ENCODE data around the gene KLHL28. TPM values are rescaled to one million over a fixed set of nuclear protein-coding genes. Genes with fewer than 3 reads are reported as not detected.
A peak's percentile ranks its signal among the peaks of the same experiment; 100 is the strongest.

The KLHL28 gene
- total RNA-seq, 5 donors from 2014 or later (not counting 1 experiment from before 2014, with no cell fraction given): 28.0 to 47.9 (median 35.0) TPM

GRCh38 chr14:44897845-44898151, 63.9 kb downstream of the KLHL28 start:
- no peaks in the 10 kb centered on the region for H3K27me3 ChIP-seq (replicated peaks in 1 of 2; ENCODE audit: control insufficient read depth in 2 of 2, extremely low read depth in 1 of 2, insufficient read depth in 2 of 2, low read length in 1 of 2)
- peaks cover 0 to 9% of the 10 kb centered on the region in 2 experiments for H3K4me1 ChIP-seq (ENCODE audit: control insufficient read depth in 1 of 2, extremely low read depth in 1 of 2, insufficient read depth in 2 of 2, low read length in 2 of 2)
- ATAC-seq (replicated peaks in 1 of 4) (no peak), DNase-seq (no peak)
- H3K27ac ChIP-seq (ENCODE audit: low read length): peak overlapping the region; percentile 84
- Mint-ChIP-seq H3K4me3 (peak overlapping the region; percentile 79 to 81 (median 80)), H3K27me3 (no peaks in the 10 kb centered on the region), H3K4me1 (peaks cover 13 to 36% (median 26%) of the 10 kb centered on the region in 3 donors), H3K9me3 (no peaks in the 10 kb centered on the region), H3K27ac (peak overlapping the region; percentile 66 to 85), H3K36me3 (peaks cover 3% of the 10 kb centered on the region)
- peak overlapping the region; percentile 71 to 76 for H3K4me3 ChIP-seq (ENCODE audit: control insufficient read depth in 1 of 2, extremely low read depth in 1 of 2, low read length in 1 of 2)
- H3K9me3 ChIP-seq: no peaks in the 10 kb centered on the region
- 29% methylated on average over 4 of the region's 13 CpGs for WGBS (ENCODE audit: insufficient coverage)
- ChIA-PET CTCF (interaction anchor here in 1 of 2 donors (1.4 to 2.1 kb wide), 2 partner anchors 64 to 355 kb away, joined by 9 read pairs; partner anchors contain the start of genes KLHL28, MIS18BP1 and TOGARAM1), POLR2A (interaction anchor here in 1 of 2 donors (0.6 to 2.3 kb wide), 2 partner anchors 64 to 155 kb away, joined by 3 to 17 read pairs; partner anchors contain the start of genes KLHL28 and TOGARAM1)
- H3K36me3 ChIP-seq (ENCODE audit: control insufficient read depth in 2 of 2, extremely low read depth in 1 of 2, insufficient read depth in 1 of 2, low read length in 1 of 2): no peaks in the 10 kb centered on the region

- H3K4me3 Mint-ChIP-seq: peak overlapping the region; percentile 80 to 93 (median 90)
- peak overlapping the region; percentile 93 to 94 for H3K27ac Mint-ChIP-seq
- no peaks in the 10 kb centered on the region for H3K9me3 Mint-ChIP-seq
Measured at GRCh38 chr14:44897041-44897844, 64.5 kb downstream of the KLHL28 start.

GRCh38 chr14:44896275-44897040, 65.3 kb downstream of the KLHL28 start:
- POLR2A ChIA-PET: interaction anchor here in 1 of 2 donors (0.6 to 2.3 kb wide), 4 partner anchors 62 to 356 kb away, joined by 6 to 17 read pairs (median 6); partner anchors contain the start of genes FANCM, KLHL28 and TOGARAM1
- Histone ChIP-seq H3K27ac (ENCODE audit: low read length) (peak overlapping the region; percentile 57), H3K36me3 (ENCODE audit: control insufficient read depth in 2 of 2, extremely low read depth in 1 of 2, insufficient read depth in 1 of 2, low read length in 1 of 2) (no peaks in the 10 kb centered on the region), H3K27me3 (replicated peaks in 1 of 2; ENCODE audit: control insufficient read depth in 2 of 2, extremely low read depth in 1 of 2, insufficient read depth in 2 of 2, low read length in 1 of 2) (no peaks in the 10 kb centered on the region), H3K4me1 (ENCODE audit: control insufficient read depth in 1 of 2, extremely low read depth in 1 of 2, insufficient read depth in 2 of 2, low read length in 2 of 2) (peaks cover 0 to 9% of the 10 kb centered on the region in 2 experiments), H3K4me3 (ENCODE audit: control insufficient read depth in 1 of 2, extremely low read depth in 1 of 2, low read length in 1 of 2) (peak overlapping the region in 1 of 2 donors; percentile 25), H3K9me3 (no peaks in the 10 kb centered on the region)
- DNase-seq: no peak
- H3K9me3 Mint-ChIP-seq: no peaks in the 10 kb centered on the region
- H3K27ac Mint-ChIP-seq: peak overlapping the region; percentile 93 to 94
- WGBS (ENCODE audit: insufficient coverage): 100% methylated on average over 5 of the region's 10 CpGs
- no peaks in the 10 kb centered on the region for H3K27me3 Mint-ChIP-seq
- H3K4me3 Mint-ChIP-seq: peak overlapping the region; percentile 80 to 93 (median 90)
- peaks cover 3% of the 10 kb centered on the region for H3K36me3 Mint-ChIP-seq
- CTCF ChIA-PET: interaction anchor here (0.7 to 2.1 kb wide), 5 partner anchors 17 to 357 kb away, joined by 3 to 9 read pairs (median 3); partner anchors contain the start of genes KLHL28 (in 1 of the 2), MIS18BP1 (in 1 of the 2) and TOGARAM1 (in 1 of the 2)
- ATAC-seq (replicated peaks in 1 of 4): no peak
- H3K4me1 Mint-ChIP-seq: peaks cover 13 to 31% (median 26%) of the 10 kb centered on the region in 3 donors

More at GRCh38 chr14:44897041-44897844, 64.5 kb downstream of the KLHL28 start:
- Histone ChIP-seq H3K4me3 (ENCODE audit: control insufficient read depth in 1 of 2, extremely low read depth in 1 of 2, low read length in 1 of 2) (peak overlapping the region; percentile 71 to 76), H3K27ac (ENCODE audit: low read length) (peak overlapping the region; percentile 84), H3K27me3 (replicated peaks in 1 of 2; ENCODE audit: control insufficient read depth in 2 of 2, extremely low read depth in 1 of 2, insufficient read depth in 2 of 2, low read length in 1 of 2) (no peaks in the 10 kb centered on the region), H3K36me3 (ENCODE audit: control insufficient read depth in 2 of 2, extremely low read depth in 1 of 2, insufficient read depth in 1 of 2, low read length in 1 of 2) (no peaks in the 10 kb centered on the region), H3K9me3 (no peaks in the 10 kb centered on the region), H3K4me1 (ENCODE audit: control insufficient read depth in 1 of 2, extremely low read depth in 1 of 2, insufficient read depth in 2 of 2, low read length in 2 of 2) (peaks cover 0 to 9% of the 10 kb centered on the region in 2 experiments)
- Mint-ChIP-seq H3K36me3 (peaks cover 3% of the 10 kb centered on the region), H3K27me3 (no peaks in the 10 kb centered on the region), H3K4me1 (peaks cover 13 to 36% (median 26%) of the 10 kb centered on the region in 3 donors)
- ChIA-PET POLR2A (interaction anchor here in 1 of 2 donors (0.6 to 2.3 kb wide), 4 partner anchors 61 to 355 kb away, joined by 6 to 17 read pairs (median 6); partner anchors contain the start of genes FANCM, KLHL28 and TOGARAM1), CTCF (interaction anchor here (0.7 to 2.1 kb wide), 5 partner anchors 16 to 356 kb away, joined by 3 to 9 read pairs (median 3); partner anchors contain the start of genes KLHL28 (in 1 of the 2), MIS18BP1 (in 1 of the 2) and TOGARAM1 (in 1 of the 2))
- ATAC-seq (replicated peaks in 1 of 4): peak; percentile 97 to 98 (median 98)
- DNase-seq: peak; percentile 83 to 99 (median 98)
- WGBS (ENCODE audit: insufficient coverage): under 1% methylated on average over 69 of the region's 81 CpGs

GRCh38 chr14:44895716-44896115, 66.0 kb downstream of the KLHL28 start:
- no CpG with 5 or more reads among the region's 2 CpGs for WGBS (ENCODE audit: insufficient coverage)
- no peak overlapping the region for H3K27ac ChIP-seq (ENCODE audit: low read length)

GRCh38 chr14:44893535-44893934, 68.2 kb downstream of the KLHL28 start:
- H3K27me3 ChIP-seq (replicated peaks in 1 of 2; ENCODE audit: control insufficient read depth in 2 of 2, extremely low read depth in 1 of 2, insufficient read depth in 2 of 2, low read length in 1 of 2): no peaks in the 10 kb centered on the region
- DNase-seq (no peak), ATAC-seq (replicated peaks in 1 of 4) (no peak)
- CTCF ChIA-PET: no interaction called here
- H3K27ac ChIP-seq (ENCODE audit: low read length): no peak overlapping the region
- POLR2A ChIA-PET: interaction anchor here in 1 of 2 donors (0.6 kb wide), 1 partner anchor 253 kb away, joined by 5 read pairs; no protein-coding TSS in a partner anchor
- Mint-ChIP-seq H3K9me3 (no peaks in the 10 kb centered on the region), H3K36me3 (no peaks in the 10 kb centered on the region), H3K4me1 (peaks cover 8 to 16% (median 16%) of the 10 kb centered on the region in 3 donors), H3K27ac (no peak overlapping the region), H3K4me3 (no peak overlapping the region), H3K27me3 (no peaks in the 10 kb centered on the region)
- H3K4me1 ChIP-seq (ENCODE audit: control insufficient read depth in 1 of 2, extremely low read depth in 1 of 2, insufficient read depth in 2 of 2, low read length in 2 of 2): peaks cover 0 to 9% of the 10 kb centered on the region in 2 experiments
- no peaks in the 10 kb centered on the region for H3K9me3 ChIP-seq
- WGBS (ENCODE audit: insufficient coverage): no CpG with 5 or more reads among the region's 2 CpGs
- no peaks in the 10 kb centered on the region for H3K36me3 ChIP-seq (ENCODE audit: control insufficient read depth in 2 of 2, extremely low read depth in 1 of 2, insufficient read depth in 1 of 2, low read length in 1 of 2)
- H3K4me3 ChIP-seq (ENCODE audit: control insufficient read depth in 1 of 2, extremely low read depth in 1 of 2, low read length in 1 of 2): no peak overlapping the region

More at GRCh38 chr14:44895716-44896115, 66.0 kb downstream of the KLHL28 start:
- Histone ChIP-seq H3K27me3 (replicated peaks in 1 of 2; ENCODE audit: control insufficient read depth in 2 of 2, extremely low read depth in 1 of 2, insufficient read depth in 2 of 2, low read length in 1 of 2) (no peaks in the 10 kb centered on the region), H3K9me3 (no peaks in the 10 kb centered on the region), H3K36me3 (ENCODE audit: control insufficient read depth in 2 of 2, extremely low read depth in 1 of 2, insufficient read depth in 1 of 2, low read length in 1 of 2) (no peaks in the 10 kb centered on the region), H3K4me1 (ENCODE audit: control insufficient read depth in 1 of 2, extremely low read depth in 1 of 2, insufficient read depth in 2 of 2, low read length in 2 of 2) (peaks cover 0 to 9% of the 10 kb centered on the region in 2 experiments), H3K4me3 (ENCODE audit: control insufficient read depth in 1 of 2, extremely low read depth in 1 of 2, low read length in 1 of 2) (no peak overlapping the region)
- Mint-ChIP-seq H3K27me3 (no peaks in the 10 kb centered on the region), H3K36me3 (peaks cover 3% of the 10 kb centered on the region), H3K27ac (no peak overlapping the region), H3K4me3 (no peak overlapping the region), H3K4me1 (peaks cover 13 to 30% (median 26%) of the 10 kb centered on the region in 3 donors), H3K9me3 (no peaks in the 10 kb centered on the region)
- CTCF ChIA-PET: no interaction called here
- ATAC-seq (replicated peaks in 1 of 4) (no peak), DNase-seq (no peak)
- POLR2A ChIA-PET: interaction anchor here in 1 of 2 donors (2.3 kb wide), 1 partner anchor 66 kb away, joined by 17 read pairs; the partner anchor contains the start of genes KLHL28 and TOGARAM1

All from T-cell (primary cell).